ENCODE results near the gene NTN5.
A peak's percentile ranks its signal among the peaks of the same experiment; 100 is the strongest.
"Not testable (repeated sequence)": the region's sequence is repeated elsewhere in the genome, so short reads cannot be mapped to it uniquely, and the experiment has no call there.

NTN5 gene

DNA sequence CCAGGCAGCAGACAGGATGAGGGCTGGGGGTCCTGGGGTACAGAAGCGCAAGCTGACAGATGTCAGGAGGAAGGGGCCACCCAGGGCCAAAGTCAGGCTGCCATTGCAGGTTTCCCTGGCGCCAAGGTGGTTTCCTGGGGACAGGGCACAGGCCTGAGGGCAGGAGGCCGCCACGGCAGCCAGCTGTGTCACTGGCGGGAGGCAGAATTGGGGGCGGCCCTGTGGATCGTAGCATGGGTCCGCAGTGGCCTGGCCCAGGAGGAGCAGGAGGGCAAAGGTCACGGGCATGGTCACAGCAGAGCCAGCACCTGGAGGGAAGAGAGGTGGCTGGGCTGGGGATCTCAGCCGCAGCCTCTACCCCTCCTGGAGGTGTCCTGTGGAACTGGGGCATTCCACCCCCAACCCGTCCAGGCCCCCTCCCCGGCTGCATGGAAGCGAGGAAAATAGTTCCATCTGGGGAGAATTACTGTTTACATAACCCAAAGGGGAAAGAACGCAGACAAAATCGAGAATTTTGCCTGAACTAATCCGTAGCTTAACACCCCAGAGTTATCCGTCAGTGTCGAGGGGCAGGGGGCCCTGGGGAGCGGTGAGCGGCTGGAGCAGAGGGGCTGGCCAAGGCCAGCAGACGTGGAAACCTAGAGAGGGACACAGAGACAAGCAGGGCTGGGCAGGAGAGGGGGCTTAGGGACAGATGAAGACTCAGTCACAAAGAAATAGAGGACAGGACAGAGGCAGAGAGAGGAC, 1.9 kb downstream of the NTN5 start:
- no peak for DNase-seq (ENCODE audit: low read depth, low spot score)

DNA sequence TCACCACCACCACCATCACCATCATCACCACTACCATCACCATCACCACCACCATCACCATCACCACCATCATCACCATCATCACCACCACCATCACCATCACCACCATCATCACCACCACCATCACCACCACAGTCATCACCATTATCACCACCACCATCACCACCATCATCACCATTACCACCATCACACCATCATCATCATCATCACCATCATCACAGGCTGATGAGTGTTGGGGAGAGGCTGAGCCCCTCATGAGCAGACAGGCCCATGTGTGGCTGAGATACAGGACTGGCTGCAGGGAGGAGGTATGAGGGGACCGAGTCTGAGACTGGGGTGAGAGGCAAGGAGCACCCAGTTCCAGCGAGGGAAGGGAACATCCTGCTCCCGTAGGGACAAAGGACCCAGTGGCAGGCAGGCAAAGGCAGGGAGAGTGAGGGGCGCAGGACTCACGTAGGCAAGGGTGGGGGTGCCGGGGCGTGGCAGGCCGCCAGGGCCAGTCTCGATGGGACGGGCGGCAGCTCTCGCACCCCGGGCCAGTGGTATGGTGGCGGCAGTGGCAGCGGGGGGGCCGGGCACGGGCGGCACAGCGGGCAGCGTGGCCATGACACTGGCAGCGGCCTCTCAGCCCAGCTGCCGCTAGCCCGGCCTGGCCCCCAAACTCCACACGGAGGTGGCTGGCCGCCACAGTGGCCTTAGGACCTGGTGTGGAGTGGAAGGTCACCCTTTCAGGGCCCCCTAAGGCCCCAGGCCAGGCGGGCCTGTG, 2.7 kb downstream of the NTN5 start:
- no peak for DNase-seq (ENCODE audit: low read depth, low spot score)

DNA sequence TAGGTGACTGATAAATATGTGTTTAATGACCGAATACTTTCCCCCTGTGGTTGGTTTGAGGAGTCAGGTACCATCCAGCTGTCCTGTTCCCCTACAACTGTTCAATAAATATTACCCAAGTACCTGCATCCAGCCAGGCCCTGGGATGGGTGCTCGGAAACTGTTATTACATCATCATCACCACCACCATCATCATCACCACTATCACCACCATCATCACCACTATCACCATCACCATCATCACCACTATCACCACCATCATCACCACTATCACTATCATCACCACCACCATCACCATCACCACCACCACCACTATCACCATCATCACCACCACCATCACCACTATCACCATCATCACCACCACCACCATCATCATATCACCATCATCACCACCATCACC, 4.1 kb downstream of the NTN5 start:
- DNase-seq (ENCODE audit: low read depth, low spot score): no peak

DNA sequence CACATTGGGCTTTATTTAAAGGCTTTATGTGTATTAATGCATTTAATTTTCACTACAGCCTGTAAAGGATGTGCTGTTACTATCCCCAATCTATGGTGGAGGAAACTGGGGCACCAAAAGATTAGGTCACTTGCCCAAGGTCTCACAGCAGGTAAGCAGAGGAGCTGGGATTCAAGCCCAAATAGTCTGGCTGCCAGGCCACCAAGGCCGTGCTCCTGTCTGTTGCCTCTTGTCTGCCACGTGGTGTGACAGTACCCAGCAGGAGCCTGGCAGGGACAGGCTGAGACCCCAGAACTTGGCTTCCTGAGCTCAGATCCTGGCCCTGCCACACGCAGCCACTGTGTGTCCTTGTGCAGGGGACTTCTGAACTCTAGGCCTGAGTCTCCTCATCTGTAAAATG, 4.5 kb downstream of the NTN5 start:
- DNase-seq (ENCODE audit: low read depth, low spot score): no peak

DNA sequence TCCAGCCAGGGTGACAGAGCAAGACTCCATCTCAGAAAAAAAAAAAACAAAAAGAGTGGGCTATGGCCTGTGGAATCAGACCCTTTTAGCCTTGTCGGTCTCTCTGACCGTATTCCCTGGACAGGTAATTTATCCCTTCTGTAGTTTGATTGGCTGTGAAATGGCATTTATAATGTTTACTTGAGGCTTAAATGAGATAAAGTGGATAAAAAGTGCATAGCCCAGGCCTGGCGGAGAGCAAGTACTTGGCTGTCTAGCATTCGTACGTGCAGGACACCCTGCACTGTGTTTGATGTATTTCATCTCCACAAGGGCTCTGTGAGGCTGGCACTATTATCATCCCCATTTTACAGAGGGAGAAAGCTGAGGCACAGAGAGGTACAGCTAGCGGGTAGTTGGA, 7.0 kb downstream of the NTN5 start:
- DNase-seq (ENCODE audit: low read depth, low spot score): no peak

DNA sequence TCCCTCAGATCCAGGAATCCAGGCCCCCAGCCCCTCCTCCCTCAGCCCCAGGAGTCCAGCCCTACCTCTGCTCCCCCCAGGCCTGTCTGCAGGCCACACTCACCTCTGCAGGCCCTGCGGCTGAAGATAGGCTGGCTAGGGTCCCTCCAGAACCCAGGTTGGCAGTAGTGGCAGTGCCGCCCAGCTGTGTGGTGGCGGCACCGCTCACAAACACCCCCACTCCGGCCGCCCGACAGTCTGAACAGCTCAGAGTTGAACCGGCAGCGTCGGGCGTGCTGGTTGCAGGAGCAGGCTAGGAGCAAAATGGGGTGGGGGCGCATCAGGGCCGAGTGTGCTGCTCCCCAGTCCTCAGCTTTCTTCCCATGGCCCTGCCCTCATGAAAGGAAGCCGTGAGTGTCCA, 8.3 kb downstream of the NTN5 start:
- no peak for DNase-seq (ENCODE audit: low read depth, low spot score)

DNA sequence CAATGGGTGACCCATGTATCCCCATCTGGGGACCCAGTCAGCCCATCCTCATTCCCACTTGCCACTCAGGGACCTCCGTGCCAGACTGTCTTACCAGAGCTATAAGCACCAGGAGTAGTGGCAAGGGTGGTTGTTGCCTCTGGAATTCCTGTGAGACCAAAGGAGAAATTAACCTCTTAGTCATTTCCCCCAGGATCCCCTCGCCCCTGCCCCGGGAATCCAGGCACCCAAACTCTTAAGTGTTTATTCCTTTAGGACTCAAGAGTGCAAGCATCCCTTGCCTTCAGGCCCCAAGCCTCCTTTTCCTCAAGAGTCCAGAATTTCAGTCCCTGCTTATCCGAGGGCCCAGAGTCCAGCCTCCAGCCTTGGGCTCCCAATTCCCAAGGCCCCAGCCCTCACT, 9.2 kb downstream of the NTN5 start:
- DNase-seq (ENCODE audit: low read depth, low spot score): no peak

DNA sequence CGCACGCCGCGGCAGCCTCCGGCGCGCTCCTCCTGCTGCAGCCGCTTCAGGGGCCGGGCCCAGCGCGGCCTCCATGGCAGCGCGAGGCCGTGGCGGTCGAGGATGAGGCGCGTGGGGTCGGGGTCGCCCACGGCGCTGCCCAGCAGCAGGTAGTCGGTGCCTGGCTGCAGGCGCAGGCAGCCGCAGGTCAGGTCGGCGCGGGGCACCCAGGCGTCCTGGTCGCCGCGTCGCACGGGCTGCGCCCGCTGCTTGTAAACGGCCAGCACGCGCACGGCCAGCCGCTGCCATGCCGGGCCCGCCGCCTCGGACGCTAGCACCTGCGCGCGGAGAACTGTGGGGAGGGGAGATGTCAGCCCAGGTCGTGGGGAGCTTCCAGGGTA, 11.1 kb downstream of the NTN5 start:
- DNase-seq (ENCODE audit: low read depth, low spot score): no peak

DNA sequence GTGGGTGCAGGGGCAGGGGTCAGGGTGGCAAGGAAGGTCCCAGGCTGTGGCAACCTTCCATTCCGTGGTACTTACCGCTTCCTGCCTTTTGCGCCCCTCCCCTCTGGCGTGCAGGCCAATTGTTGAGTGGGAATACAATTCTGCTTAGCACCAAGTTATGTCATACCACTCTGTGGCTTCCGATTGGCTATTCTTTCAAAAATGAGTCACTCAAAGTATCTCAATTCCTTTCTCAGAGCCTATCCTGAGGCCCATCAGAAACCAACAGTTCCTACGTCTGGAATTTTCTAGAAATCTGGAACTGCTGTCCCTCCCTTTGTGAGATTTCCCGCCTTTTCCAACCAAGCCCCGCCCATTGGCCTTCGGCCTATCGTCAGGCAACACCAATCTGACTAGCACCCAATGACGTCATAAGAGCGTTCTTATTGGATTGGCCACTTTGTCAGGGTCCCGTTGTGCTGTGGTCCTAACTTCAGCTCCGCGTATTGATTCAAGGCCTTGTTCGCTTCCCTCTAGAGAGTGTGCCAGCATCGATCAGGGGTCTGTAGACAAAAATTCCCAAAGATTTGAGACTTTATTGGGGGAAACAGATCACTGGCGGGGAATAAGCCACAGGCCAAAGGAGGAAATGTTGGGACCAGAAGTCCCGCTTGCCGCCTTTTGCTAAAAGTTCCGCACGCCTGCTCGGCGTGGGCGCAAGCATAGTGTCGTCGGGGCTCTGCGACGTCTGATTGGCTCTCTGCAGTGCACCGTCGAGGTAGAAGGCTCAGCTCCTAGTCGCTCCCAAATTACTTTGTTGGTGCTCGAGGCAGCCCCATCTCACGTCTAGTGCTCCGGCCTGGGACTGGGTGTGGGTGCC, 11.7 kb downstream of the NTN5 start:
- DNase-seq (ENCODE audit: low read depth, low spot score): peak; percentile 69

DNA sequence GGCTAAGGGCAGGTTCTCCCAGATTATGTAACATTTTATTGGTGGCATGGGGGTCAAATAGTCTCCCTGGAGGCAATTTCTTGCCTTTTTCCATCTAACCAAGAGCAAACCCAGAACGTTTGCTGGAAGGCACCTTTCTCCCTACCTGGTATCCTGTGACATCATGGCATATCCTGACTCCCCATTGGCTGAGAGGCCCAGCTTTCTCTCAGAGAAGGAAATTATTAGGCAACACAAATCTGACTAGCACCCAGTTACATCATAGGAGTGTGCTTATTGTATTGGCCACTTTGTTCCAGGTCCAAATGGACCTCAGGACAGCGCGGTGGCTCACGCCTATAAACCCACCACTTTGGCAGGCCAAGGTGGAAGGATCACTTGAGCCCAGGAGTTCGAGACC, 13.0 kb downstream of the NTN5 start:
- no peak for DNase-seq (ENCODE audit: low read depth, low spot score)

DNA sequence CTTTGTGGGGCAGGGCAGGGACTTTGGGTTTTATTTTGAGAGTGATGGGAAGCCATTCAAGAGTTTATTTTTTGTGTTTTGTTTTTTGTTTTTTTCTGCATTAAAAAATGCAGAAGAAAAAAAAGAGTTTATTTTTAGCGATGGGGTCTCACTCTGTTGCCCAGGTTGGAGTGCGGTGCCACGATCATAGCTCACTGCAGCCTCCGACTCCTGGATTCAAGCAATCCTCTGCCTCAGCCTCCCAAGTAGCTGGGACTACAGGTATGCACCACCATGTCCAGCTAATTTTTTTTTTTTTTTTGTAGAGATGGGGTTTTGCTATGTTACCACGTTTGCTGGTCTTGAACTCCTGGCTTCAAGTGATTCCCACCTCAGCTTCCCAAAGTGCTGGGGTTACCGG, 14.3 kb downstream of the NTN5 start:
- DNase-seq (ENCODE audit: low read depth, low spot score): no peak

DNA sequence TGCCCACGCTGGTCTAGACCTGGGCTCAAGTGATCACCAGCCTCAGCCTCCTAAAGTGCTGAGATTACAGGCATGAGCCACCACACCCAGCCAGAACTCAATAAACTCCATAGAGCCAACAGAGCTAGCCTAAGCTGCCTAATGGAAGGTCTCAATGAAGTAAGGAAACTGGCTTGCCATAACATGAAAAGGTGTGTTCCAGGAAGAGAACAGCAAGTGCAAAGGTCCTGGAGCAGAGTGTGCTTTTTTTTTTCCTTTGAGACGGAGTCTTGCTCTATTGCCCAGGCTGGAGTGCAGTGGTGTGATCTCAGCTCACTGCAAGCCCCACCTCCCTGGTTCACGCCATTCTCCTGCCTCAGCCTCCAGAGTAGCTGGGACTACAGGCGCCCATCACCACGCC, 15.0 kb downstream of the NTN5 start:
- not testable (repeated sequence) for DNase-seq (ENCODE audit: low read depth, low spot score)

DNA sequence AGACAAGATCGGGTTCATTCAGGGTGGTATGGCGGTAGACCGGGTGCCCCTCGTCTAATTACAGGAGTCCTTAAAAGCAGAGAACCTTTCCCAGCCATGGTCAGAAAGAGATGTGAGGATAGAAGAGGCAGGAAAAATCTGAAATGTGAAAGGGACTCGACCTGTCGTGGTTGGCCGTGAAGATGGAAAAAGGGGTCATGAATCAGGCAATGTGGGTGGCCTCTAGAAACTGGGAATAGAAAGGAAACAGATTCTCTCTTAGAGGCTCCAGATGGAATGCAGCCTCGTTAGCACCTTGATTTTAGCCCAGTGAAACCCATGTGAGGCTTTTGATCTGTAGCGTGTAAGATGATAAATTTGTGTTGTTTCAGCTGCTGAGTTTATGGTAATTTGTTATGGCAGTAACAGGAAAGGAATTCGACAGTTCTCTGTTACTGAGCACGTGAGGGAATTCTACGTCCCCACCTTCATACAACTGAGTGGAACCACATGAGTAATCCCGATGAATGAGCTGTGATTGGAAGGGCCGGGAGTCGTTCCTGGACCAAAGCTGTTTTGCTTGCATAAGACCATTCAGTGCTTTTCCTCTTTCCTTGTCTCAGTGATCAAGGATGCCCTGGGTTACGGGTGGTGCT, 15.9 kb downstream of the NTN5 start:
- peak; percentile 59 for DNase-seq (ENCODE audit: low read depth, low spot score)

DNA sequence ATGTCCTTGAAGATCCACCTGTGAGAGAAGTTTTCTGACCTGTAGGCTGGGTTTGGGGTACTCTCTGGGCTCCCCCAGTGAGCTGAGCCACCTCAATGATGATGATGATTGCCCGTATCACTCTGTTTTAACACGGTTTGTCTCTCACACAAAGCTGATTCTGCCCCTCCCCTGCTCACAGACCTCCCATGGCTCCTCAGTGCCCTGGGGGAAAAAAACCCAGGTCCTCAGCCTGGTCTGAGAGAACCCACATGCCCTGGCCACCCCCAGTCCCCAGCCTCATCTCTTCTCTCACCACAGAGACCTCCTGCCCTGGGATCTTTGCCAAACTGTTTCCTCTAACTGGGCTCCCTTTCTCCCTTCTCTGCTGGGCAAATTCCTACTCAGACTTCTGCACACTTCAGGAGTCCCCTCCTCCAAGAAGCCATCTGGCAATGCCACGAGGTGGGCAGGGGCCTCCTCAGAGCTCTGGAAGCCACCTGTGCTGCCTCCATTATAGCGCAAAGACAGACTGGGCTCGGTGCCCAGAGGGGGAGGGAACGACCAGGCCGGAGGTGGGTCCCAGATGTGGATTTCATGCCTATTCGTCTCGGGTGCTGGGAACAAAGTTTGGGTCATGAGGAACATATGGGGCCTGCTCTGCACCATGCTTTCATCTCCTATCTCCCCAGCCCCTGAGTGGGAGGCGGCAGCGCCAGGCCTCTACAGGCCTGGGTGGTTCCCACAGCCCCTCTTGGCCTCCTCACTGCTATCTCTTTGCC, 18.3 kb downstream of the NTN5 start:
- no peak for DNase-seq (ENCODE audit: low read depth, low spot score)

DNA sequence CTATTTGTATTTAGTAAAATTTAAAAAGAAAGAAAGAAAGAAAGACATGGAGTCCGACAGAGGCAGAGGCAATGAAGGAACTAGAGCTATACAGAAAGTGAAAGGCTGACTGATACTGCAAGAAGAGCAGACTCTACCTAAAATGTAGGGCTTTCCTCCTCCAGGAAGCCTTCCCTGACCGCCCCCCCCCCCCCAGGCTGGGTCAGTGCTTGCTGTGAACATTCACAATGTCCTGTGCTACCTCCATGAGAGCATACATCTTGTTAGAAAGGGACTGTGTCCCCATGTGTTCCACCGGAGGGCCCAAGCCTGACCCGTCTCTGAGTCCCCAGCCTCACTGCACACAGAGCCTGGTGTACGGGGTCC, 21.2 kb downstream of the NTN5 start:
- no peak for DNase-seq (ENCODE audit: low read depth, low spot score)

DNA sequence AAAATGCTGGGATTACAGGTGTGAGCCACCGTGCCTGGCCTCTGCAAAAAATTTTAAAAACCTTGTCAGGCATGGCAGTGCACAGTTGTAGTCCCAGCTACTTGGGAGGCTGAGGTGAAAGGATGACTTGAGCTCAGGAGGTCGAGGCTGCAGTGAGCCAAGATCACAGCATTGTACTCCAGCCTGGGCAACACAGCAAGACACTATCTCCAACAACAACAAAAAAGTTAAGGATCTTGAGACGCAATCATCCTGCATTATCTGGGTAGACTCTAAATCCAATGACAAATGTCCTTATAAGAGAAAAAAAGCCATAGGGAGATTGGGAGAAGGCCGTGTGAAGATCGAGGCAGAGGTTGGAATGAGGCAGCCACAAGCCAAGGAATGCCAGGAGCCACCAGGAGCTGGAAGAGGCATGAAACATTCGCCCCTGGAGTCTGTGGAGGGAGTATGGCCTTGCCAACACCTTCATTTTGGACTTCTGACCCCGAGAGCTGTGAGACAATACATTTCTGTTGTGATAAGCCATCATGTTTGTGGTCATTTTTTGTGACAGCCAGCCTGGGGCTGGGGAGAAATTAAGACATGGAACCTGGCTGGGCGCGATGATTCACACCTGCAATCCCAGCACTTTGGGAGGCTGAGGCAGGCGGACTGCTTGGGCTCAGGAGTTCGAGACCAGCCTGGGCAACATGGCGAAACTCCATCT, 21.7 kb downstream of the NTN5 start:
- no peak for DNase-seq (ENCODE audit: low read depth, low spot score)

DNA sequence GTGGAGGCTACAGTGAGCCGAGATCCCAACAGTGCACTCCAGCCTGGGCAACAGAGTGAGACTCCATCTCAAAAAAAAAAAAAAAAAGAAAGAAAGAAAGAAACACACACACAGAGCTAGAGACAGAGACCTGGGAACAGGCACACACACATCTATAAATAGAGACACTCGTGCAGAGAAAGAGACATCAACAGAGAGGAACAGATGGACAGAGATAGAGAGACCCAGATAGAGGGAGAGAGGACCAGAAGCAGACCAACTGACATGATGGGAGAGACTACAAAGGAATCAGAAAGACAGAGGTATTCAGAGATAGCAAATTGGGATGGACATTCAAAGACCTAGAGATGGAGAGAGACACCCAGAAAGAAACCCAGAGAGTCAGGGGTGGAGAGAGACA, 24.7 kb downstream of the NTN5 start:
- DNase-seq (ENCODE audit: low read depth, low spot score): no peak

DNA sequence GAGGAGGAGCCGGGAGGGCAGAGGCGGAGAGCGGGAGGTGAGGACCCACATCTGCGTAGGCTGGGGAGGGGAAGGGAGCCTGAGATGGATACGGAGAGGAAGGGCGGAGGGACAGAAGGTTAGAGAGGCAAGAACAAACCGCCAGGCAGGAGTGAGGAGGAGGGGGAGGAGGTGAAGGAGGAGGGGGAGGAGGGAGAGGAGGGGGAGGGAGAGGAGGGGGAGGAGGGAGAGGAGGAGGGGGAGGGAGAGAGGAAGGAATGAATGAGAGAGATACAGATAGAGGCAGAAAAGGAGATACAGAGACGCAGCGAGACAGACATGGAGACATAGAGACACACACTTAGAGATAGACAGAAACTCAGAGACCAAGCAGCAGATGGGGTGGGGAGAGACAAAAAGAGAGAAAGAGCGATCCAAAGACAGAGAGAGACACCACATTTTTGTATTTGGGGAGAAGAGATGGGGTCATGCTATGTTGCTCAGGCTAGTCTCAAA, 26.0 kb downstream of the NTN5 start:
- DNase-seq (ENCODE audit: low read depth, low spot score): peak; percentile 71

DNA sequence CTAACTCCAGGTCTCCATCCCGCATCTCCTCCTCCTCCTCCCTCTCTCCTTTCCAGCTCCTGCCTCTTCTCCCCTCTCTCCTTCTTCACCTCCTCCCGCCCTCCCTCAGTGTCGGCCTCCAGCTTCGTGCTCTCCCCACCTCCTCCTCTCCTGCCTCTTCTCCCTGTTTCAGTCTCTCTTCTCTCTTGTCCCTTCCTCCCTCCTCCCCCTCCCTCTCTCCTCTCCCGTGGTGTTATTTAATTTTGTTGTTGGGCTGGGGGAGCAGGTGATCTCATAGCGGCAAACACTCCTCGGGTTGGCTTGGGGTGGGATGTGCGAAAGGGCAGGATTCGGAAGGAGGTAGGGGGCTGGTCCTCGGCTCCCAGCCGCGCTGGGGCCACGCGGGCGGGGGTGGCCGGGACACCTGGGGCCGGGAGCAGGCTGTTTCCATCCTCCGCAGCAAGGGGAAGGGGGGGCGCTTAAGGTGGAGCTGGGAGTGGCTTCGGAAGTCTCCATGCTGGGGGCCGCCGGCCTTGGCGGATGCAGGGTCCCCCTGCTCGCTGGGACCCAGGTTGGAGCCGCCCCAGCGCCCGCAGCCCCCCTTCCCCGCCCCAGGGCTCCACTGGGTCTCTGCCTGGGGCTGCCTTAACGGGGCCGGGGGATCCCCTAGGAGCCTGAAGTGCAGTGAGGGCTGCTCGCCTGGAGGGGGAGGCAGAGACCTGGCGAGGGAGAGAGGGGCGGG, 26.7 kb downstream of the NTN5 start, which contains the start of gene CA11:
TSS of gene CA11 (minus strand) at position 187 of the 721 bp plus-strand sequence. CDS start 555 bp downstream, outside the sequence.
- no peak for DNase-seq (ENCODE audit: low read depth, low spot score)

DNA sequence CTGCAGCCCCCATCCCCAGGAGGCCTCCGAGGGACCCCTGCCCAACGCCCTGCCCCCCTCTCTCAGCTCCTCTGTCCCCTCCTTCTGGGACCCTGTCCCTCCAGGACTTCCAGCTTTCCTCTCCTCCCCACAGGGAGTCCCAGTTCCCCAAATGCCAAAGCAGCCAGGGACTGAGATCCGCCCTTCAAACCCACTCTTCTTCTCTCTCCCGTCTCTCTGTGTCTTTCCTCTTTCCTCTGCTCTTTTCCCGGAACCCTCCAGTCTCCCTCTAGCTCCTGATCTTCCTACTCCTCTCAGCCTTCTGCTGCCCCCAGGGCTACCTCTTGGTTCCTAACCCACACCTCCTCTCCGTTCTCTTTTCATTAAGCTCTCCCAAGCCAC, 27.2 kb downstream of the NTN5 start:
- DNase-seq (ENCODE audit: low read depth, low spot score): no peak
